ENCODE data around the gene DDI2.
A peak's percentile ranks its signal among the peaks of the same experiment; 100 is the strongest.
"Not testable (repeated sequence)": the region's sequence is repeated elsewhere in the genome, so short reads cannot be mapped to it uniquely, and the experiment has no call there.

DDI2 gene

GRCh38 chr1:15617173-15618076 is at the start of gene DDI2:
Gene DDI2, plus strand, starts transcription at chr1:15617458. Its CDS starts 213 bp downstream, at chr1:15617671.
- DNase-seq: peak; percentile 97

- DNase-seq: no peak
These were observed 48.7 kb upstream of the DDI2 start for GRCh38 chr1:15568387-15569073.

DNA sequence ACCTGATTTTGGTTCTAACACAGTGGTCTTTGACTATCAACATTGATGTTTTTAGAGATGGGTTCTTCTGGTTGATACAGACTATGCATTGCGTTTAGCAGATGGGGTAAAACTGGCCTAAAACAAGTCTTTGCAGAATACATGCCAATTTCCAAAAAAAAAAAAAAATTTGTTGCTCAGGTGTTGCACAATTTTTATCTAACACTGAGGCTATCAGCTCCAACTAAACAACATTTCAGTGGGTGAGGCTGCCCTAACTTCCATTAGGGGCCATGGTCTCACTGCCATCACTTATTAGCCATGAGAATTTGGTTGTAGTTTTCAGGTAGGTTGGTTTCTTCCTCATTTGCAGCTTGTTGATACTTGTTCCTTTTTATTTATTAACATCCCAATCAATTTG is 46.4 kb upstream of the DDI2 start:
- DNase-seq: no peak

DNA sequence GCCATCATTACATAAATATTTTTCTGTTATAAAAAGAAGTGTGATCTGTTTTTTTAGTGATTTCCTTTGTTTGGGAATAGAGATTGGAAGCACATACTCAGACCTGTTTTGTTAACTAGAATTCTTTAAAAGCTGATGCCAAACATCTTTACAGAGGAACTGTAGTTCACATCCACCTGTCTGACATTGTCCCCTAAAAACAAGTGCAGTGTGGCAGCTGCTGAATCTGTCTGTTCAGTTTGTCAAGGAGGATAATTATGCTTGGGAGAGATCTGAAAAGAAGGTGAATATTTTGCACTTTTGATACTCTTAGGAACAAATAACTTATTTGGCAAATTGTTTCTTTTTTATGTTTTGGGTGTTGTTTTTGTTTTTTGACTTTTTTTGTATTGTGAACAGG is 46.0 kb upstream of the DDI2 start:
- no peak for DNase-seq

DNA sequence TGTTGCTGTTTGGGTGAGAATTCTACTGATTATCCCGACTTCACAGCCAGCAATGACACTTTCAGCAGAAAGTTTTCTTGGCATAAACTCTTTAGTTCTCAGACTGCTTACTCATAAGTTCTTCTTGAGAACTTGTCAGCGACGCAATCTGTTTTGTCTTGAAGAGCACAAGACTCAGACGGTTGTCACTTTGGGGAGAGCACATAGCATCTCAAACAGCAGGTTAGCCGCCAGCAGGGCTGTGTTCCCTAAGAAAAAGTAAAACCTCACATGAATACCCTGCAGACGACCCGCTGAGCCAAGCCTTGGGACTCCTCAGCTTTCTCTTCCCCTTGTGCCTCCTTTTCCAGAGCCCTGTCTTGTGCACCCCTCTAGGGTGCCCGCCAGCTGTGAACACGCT is 43.8 kb upstream of the DDI2 start:
- DNase-seq: no peak

- DNase-seq: no peak
These were observed 42.5 kb upstream of the DDI2 start for GRCh38 chr1:15574741-15575140.

DNA sequence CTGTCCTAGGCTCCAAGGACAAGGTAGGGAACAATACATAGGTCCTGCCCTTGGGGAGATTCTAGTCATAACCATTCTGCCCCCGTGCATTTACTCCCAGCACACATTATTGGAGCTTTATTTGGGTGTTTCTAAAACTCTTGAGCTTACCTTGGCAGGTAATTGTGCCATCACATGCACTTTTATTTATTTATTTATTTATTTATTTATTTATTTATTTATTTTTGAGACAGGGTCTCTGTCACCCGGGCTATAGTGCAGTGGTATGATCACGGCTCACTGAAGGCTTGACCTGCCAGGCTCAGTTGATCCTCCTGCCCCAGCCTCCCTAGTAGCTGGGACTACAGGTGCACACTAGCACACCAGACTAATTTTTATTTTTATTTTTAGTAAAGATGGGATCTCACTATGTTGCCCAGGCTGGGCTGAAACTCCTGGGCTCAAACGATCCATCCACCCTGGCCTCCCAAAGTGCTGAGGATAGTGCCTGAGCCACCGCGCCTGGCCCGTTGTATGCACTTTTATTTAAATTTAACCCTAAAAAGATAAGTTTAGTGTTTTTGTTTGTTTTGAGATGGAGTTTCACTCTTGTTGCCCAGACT is 41.6 kb upstream of the DDI2 start:
- DNase-seq: no peak

- DNase-seq: peak; percentile 38
These were observed 39.6 kb upstream of the DDI2 start for GRCh38 chr1:15577691-15578090.

- DNase-seq: peak; percentile 31
These were observed 38.2 kb upstream of the DDI2 start for GRCh38 chr1:15578921-15579682.

- DNase-seq: no peak
These were observed 37.6 kb upstream of the DDI2 start for GRCh38 chr1:15579683-15580047.

DNA sequence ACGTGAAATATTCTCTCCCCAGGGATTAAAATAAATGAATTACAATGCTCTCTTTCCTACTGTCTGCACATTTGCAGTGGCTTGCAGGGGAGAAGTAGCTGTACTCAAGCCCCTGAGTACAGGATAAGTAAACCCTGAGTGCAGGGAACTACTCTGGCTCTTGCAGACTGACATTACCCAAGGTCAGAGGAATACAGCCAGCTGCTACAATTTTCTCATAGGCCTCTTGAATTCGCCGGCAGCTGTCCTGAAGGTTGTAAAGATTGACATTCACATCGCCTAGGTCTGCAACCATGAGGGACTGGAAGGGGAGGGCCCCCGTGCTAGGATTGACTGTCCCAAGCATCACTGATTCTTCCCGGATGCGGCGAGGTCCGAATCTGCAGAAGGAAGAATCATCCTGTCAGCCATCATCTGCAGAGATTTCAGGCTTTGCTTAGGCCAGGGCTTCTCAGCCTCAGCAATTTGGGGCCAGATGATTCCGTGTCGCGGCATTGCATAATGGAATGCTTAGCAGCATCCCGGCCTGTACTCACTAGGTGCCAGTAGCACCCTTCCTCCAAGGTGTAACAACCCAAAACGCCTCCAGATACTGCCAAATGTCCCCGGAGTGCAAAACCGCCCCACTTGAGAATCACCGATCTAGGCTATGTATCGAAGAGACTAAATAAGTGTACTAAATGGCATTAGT is 34.1 kb upstream of the DDI2 start:
- no peak for DNase-seq

DNA sequence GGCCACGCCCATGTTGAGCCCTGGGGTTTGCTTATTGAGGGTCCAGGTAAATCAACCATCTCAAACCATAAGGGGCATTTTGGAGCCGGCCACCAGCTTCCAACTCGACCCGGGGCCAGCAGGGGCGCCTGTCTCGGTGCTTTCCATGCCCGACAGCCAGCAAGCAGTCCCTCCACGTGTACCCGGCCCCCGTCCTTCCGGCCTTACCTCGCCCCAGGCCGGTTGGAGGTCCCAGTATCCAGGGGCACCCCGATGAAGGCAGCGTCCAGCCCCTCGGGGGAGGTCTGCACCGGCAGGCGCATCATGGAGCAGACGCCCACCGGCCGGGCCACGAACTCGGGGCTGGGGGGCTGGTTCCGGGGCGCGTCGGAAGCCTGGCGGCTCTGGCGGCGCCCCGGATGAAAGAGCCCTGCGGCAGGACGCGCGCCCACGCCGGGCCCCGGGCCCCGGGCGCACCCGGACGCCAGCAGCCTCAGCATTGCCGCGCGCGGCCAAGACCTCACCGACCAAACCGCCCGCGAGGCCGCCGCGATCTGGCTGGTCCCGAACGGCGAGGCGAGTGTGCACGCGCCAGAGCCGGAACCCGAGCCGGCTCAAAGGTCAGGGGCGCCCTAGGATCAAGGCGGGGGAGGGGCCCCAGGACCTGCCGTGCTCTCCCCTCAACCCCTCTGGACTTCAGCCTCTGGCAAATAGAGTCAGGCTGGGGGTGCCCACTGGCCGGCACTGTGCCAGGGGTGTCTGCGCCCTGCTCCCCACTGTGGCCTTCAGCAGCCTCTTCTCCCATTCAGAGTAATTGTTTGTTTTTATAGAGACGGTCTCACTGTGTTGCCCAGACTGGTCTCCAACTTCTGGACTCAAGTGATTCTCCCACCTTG is 32.5 kb upstream of the DDI2 start, which contains the start of gene AGMAT:
Gene AGMAT, minus strand, starts transcription at position 563 of the 875 bp plus-strand sequence. Its CDS starts 84 bp downstream, at position 479.
- DNase-seq: peak; percentile 72

DNA sequence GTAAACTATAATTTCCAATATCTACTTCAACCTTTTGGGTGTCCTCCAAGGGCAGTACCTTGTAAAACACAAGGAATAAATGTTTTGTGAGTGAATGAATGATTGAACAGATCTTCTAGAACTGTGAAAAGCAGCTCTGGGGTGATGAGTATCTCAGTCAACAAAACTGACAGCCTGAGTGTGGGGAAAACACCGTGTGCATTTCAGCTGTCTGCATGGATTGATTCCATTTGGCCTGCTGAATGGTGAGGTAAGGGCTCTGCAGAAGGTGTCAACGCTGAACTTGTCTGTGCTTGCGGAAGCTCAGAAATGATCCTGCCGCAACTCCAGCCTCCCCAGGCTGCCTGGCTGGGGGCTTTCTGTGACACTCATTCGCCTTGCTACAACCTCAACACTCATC is 25.0 kb upstream of the DDI2 start:
- no peak for DNase-seq

DNA sequence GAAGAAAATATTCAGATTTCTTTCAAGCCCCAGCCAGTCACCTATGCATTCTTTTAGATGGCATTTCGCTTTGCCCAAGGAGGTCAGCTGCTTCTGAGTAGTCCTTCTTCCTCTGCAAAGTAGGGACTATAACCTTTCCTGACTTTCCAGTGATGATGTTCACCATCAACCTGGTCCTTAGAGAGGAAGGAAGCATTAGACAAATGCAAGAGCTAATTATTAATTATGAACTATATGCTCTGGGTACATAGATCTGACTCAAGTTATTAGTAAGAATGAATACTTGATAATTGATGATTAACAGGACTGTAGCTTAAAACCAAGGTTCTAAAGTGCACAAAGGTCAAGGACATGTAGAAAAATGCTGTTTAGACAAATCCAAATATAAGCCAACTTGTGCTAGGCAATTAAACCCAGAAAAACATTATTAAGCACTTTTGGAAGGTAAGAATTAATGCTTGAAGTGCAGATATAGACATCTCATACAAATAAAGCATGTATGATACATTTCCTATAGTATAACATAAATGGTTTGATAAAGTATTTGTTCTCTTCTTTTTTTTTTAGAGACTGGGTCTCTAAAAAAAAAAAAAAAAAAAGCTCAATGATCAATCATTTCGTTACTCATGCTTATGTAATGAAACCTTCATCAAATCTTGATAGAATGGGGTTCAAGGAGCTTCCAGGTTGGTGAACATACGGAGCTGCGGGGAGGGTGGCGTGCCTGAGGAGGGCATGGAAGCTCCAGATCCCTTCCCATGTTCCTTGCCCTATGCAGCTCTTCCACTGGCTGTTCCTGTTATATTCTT is 21.2 kb upstream of the DDI2 start:
- no peak for DNase-seq

DNA sequence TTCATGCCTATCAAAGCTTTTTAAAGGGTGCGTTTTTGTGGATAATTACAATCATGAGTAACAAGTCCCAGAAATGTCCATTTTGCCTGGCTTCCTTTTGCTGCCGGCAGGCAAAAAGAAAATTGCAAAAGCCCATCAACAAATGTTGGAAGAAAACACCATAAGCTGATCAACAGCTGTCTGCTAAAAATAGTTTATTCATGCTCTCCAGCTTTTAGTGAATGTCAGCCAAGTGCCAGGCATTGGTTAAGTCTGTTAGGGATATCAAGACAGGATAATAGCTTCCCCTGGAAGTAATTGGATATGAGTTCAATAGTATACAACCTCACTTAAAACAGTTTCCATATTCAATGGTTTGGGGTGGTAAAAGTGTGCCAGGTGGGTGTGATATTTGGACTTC is 18.8 kb upstream of the DDI2 start:
- DNase-seq: no peak

GRCh38 chr1:15603050-15603965 is 13.9 kb upstream of the DDI2 start:
- DNase-seq: peak; percentile 93

DNA sequence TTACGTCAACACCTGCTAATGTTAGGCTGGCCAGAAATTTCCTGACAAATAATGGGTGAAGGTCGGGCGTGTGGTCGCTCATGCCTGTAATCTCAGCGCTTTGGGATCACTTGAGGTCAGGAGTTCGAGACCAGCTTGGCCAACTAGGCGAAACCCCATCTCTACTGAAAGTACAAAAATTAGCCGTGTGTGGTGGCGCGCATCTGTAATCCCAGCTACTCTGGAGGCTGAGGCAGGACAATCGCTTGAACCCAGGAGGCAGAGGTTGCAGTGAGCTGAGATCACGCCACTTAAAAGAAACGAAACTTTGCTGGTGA is 13.3 kb upstream of the DDI2 start:
- not testable (repeated sequence) for DNase-seq

GRCh38 chr1:15604400-15604799 is 12.9 kb upstream of the DDI2 start:
- not testable (repeated sequence) for DNase-seq
